GM12864 (cell line): Measurements from ENCODE around the gene SERINC5.

ENCODE experiments used
- DNase-seq: peaks from one replicate; pipeline ENCODE4 v3.0.0-alpha.2; 2011; ENCODE audit warnings: low read depth
- H3K4me3 ChIP-seq: 2 replicates; pipeline ENCODE4 v1.5.1; 2011; ENCODE audit warnings: mild to moderate bottlenecking, low read depth, low read length, control low read depth
- CTCF ChIP-seq: IDR thresholded peaks from 2 replicates; pipeline ENCODE4 v1.5.1; 2011; ENCODE audit warnings: low read depth, mild to moderate bottlenecking, moderate library complexity, low read length, control low read depth, inconsistent platforms; ENCODE audit errors: missing control alignments

Gene SERINC5

DNA sequence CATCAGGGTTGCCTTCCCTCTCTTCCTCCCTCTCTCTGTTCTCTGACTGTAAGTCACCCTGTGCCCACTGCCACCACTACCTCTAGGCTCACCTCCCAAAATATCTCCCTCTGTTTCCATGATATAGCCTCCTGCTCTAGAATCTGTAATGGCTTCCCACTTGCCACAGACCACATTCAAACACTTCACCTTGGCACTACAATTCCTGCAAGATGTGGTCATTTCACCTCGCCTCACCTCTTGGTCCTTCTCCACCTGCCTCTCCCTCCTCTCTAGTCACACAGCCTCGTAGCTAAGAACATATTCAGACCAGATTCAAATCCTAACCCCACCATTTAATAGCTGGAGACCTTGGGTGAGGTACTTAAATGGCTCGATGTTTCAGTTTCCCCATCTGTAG is 56.9 kb downstream of the SERINC5 start:
- no peak overlapping the region for H3K4me3 ChIP-seq
- no peak for TF ChIP-seq CTCF
- no peak for DNase-seq

- DNase-seq = no peak
- no peak overlapping the region for H3K4me3 ChIP-seq
- no peak for TF ChIP-seq CTCF
These were observed 57.4 kb downstream of the SERINC5 start for GRCh38 chr5:80198399-80198798.

DNA sequence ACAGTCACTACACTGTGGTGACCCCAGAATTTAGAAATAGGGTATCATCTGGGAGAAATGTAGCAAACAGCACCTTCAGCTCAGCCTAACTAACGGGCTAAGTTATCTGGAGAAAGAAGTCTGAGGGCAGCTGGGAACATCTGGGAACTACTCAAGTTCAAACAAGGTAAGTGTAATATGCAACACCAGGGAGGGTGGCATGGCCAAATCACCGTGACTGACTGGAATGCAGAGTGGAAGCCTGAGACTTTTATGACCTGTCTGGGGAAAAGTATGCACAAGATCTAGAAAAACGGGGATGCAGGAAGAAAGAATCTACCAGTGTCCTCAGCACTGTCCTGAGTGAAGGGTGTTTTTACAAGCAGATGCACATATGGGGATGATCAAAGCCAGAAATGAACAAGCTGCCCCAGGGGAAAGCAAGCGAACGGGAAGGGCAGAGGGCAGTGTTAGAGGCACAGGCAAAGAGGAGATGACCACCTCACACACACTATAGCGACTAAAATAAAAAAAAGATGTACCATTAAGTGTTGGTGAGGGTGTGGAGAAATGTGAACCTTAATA is 59.9 kb downstream of the SERINC5 start:
- TF ChIP-seq CTCF = no peak
- no peak for DNase-seq
- H3K4me3 ChIP-seq = no peak overlapping the region

GRCh38 chr5:80194468-80194867 is 61.4 kb downstream of the SERINC5 start:
- TF ChIP-seq CTCF = no peak
- no peak for DNase-seq
- no peak overlapping the region for H3K4me3 ChIP-seq

- no peak overlapping the region for H3K4me3 ChIP-seq
- DNase-seq = no peak
- TF ChIP-seq CTCF = no peak
These were observed 62.4 kb downstream of the SERINC5 start for GRCh38 chr5:80193401-80193800.

DNA sequence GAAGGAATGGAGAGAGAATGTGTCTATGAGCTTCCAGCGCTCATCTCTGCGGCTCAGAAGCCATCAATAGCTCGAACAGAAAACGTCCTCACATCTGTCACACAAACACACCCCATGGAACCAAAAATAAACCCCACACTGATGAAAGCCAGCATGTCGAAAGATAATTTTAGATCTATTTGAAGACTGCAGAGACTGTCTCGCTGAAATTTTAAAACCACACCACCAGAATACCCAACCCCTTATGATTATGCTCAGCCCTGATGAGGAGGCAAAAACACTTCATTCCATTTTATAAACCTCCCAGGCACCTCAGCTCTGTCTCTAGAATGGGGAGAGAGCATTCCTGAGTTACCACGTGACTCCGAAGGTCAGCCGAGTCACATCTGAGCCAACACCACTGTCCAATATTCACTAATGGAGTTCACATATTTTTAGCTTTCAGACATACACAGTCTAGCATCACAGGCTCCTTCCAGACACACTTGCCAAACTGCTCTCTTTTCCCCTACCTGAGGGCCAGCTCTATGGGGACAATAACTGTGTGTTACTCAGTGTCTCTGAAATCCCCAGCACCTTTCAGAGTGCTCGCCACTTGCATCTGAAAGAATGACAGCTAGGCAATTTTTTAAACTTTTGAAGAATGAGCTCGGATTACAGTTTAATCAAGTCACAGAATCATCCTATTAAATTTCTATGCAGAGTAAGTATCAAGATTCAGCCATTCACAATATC is 63.2 kb downstream of the SERINC5 start:
- H3K4me3 ChIP-seq = no peak overlapping the region
- no peak for TF ChIP-seq CTCF
- DNase-seq = no peak

- no peak for DNase-seq
- no peak overlapping the region for H3K4me3 ChIP-seq
These were observed 63.9 kb downstream of the SERINC5 start for GRCh38 chr5:80191991-80192398.

More at GRCh38 chr5:80191991-80192398, 63.9 kb downstream of the SERINC5 start:
- TF ChIP-seq CTCF = no peak
